SK-N-SH (cell line): ENCODE measurements around the gene TMX2. TPM values are rescaled to one million over a fixed set of nuclear protein-coding genes. Genes with fewer than 3 reads are reported as not detected.
A peak's percentile ranks its signal among the peaks of the same experiment; 100 is the strongest.

Source experiments
- CTCF ChIA-PET: fragments of 300-600, 350-600 bp; formaldehyde crosslinking; extraction: SDS; loops from one replicate; lab custom pipeline; 2021; lab: Yijun Ruan, JAX
- POLR2A ChIA-PET: fragments of 350-600 bp; sonication (Branson Sonifier 250); formaldehyde crosslinking; extraction: SDS; loops from one replicate; lab custom pipeline; 2020; ENCODE audit warnings: antibody characterized with exemption, inconsistent platforms; lab: Yijun Ruan, JAX
- DNase-seq: peaks from one replicate; pipeline ENCODE4 v3.0.0; 2012
- H2AFZ ChIP-seq: fragments of 200-600 bp; sonication (generic); 2 replicates; pipeline ENCODE4 v1.8.1; 2016; ENCODE audit warnings: antibody characterized with exemption, mild to moderate bottlenecking, low read depth
- H3F3A ChIP-seq: fragments of 200-600 bp; sonication (generic); replicated peaks from 2 replicates; pipeline ENCODE3; 2016; ENCODE audit warnings: antibody characterized with exemption, mild to moderate bottlenecking; ENCODE audit not compliant: insufficient read depth
- H3K27ac ChIP-seq, 2 experiments: fragments of 200-500 bp in 1 of 2; fragments of 200-600 bp in 1 of 2; sonication (Bioruptor generic) in 1 of 2; sonication (generic), shearing (Covaris generic) in 1 of 2; 2 replicates each; pipeline versions ENCODE4 v1.5.1 to v1.6.1; 2014 to 2016; ENCODE audit warnings: low read depth in 2 of 2, inconsistent platforms in 1 of 2, low read length in 1 of 2, mild to moderate bottlenecking in 1 of 2, mixed read lengths in 1 of 2
- H3K27me3 ChIP-seq: fragments of 200-600 bp; sonication (generic), shearing (Covaris generic); 2 replicates; pipeline ENCODE4 v1.6.1; 2016; ENCODE audit warnings: mixed run types; ENCODE audit not compliant: insufficient read depth
- H3K36me3 ChIP-seq, 2 experiments: fragments of 200-500 bp in 1 of 2; fragments of 200-600 bp in 1 of 2; sonication (Bioruptor generic) in 1 of 2; sonication (generic) in 1 of 2; replicated peaks in 1 of 2; 2 replicates each; pipeline versions ENCODE3 to v1.5.1; 2014 to 2016; ENCODE audit warnings: low read length in 1 of 2, mild to moderate bottlenecking in 1 of 2; ENCODE audit not compliant: insufficient read depth in 2 of 2, control insufficient read depth in 1 of 2
- H3K4me1 ChIP-seq, 2 experiments: fragments of 200-500 bp in 1 of 2; fragments of 200-600 bp in 1 of 2; sonication (Bioruptor generic) in 1 of 2; sonication (generic), shearing (Covaris generic) in 1 of 2; 2 replicates each; pipeline versions ENCODE4 v1.5.1 to v1.6.1; 2014 to 2016; ENCODE audit warnings: low read depth in 1 of 2, low read length in 1 of 2, mixed run types in 1 of 2; ENCODE audit not compliant: insufficient read depth in 2 of 2, control insufficient read depth in 1 of 2
- H3K4me2 ChIP-seq: fragments of 200-600 bp; sonication (generic), shearing (Covaris generic); 2 replicates; pipeline ENCODE4 v1.6.1; 2017; ENCODE audit warnings: mixed run types
- H3K4me3 ChIP-seq, 2 experiments: fragments of 200-500 bp in 1 of 2; fragments of 200-600 bp in 1 of 2; sonication (Bioruptor generic) in 1 of 2; sonication (generic), shearing (Covaris generic) in 1 of 2; 2 replicates each; pipeline versions ENCODE4 v1.5.1 to v1.8.1; 2014 to 2016; ENCODE audit warnings: low read depth in 2 of 2, inconsistent platforms in 1 of 2, low read length in 1 of 2, mild to moderate bottlenecking in 1 of 2, mixed read lengths in 1 of 2, moderate library complexity in 1 of 2
- H3K79me2 ChIP-seq: fragments of 200-600 bp; sonication (generic); 2 replicates; pipeline ENCODE4 v1.8.1; 2017; ENCODE audit warnings: mild to moderate bottlenecking; ENCODE audit not compliant: insufficient read depth
- H3K9ac ChIP-seq: fragments of 200-600 bp; sonication (generic); 2 replicates; pipeline ENCODE4 v1.6.1; 2017; ENCODE audit warnings: mixed run types
- H3K9me2 ChIP-seq: fragments of 200-600 bp; sonication (generic); 2 replicates; pipeline ENCODE4 v1.6.1; 2017; ENCODE audit warnings: mixed run types
- H3K9me3 ChIP-seq: fragments of 200-600 bp; sonication (generic); 2 replicates; pipeline ENCODE4 v1.6.1; 2017; ENCODE audit warnings: mixed run types, mild to moderate bottlenecking, moderate library complexity
- H4K20me1 ChIP-seq: fragments of 200-600 bp; sonication (generic); 2 replicates; pipeline ENCODE4 v1.6.1; 2017; ENCODE audit warnings: mild to moderate bottlenecking, mixed run types; ENCODE audit not compliant: insufficient read depth
- CTCF ChIP-seq: fragments of 200-600 bp; sonication (generic); IDR thresholded peaks from 2 replicates; pipeline ENCODE4 v1.6.1; 2017; ENCODE audit warnings: antibody characterized with exemption, mild to moderate bottlenecking, moderate library complexity
- EP300 ChIP-seq, 2 experiments: IDR thresholded peaks; 2 replicates each; pipeline versions ENCODE4 v1.4.0 to v1.6.1; 2012; ENCODE audit warnings: borderline replicate concordance in 1 of 2, low read depth in 1 of 2, low read length in 1 of 2
- EZH2phosphoT487 ChIP-seq: fragments of 200-600 bp; sonication (generic); IDR thresholded peaks from 2 replicates; pipeline ENCODE4 v1.6.1; 2017; ENCODE audit warnings: low read depth, mixed run types, mild to moderate bottlenecking, antibody characterized with exemption, moderate library complexity, borderline replicate concordance
- GABPA ChIP-seq: IDR thresholded peaks from 2 replicates; pipeline ENCODE4 v1.4.0; 2012; ENCODE audit warnings: low read depth, mild to moderate bottlenecking
- NRF1 ChIP-seq: IDR thresholded peaks from 2 replicates; pipeline ENCODE4 v1.6.1; 2012; ENCODE audit warnings: low read depth, mild to moderate bottlenecking, low read length
- POLR2AphosphoS5 ChIP-seq: IDR thresholded peaks from 2 replicates; pipeline ENCODE4 v1.6.1; 2012; ENCODE audit warnings: low read depth, low read length
- RAD21 ChIP-seq: IDR thresholded peaks from 2 replicates; pipeline ENCODE4 v1.6.1; 2012; ENCODE audit warnings: mild to moderate bottlenecking, low read length
- RCOR1 ChIP-seq: fragments of 150-350 bp; IDR thresholded peaks from 2 replicates; pipeline ENCODE4 v1.6.1; 2017; ENCODE audit warnings: antibody characterized with exemption, low read length
- SMC3 ChIP-seq: IDR thresholded peaks from 2 replicates; pipeline ENCODE4 v1.6.1; 2012; ENCODE audit warnings: low read depth, low read length, improper control_type of control experiment
- TEAD4 ChIP-seq: IDR thresholded peaks from 2 replicates; pipeline ENCODE4 v1.4.0; 2012; ENCODE audit warnings: mild to moderate bottlenecking, borderline replicate concordance; ENCODE audit not compliant: insufficient read depth
- WGBS: methylation state at CpG from one replicate; pipeline ENCODE4 v1.1.6; 2017; ENCODE audit warnings: low lambda C conversion rate; 5-methylcytosine and 5-hydroxymethylcytosine counted together
- polyA plus RNA-seq, 3 experiments: library from polyadenylated mRNA; depleted of rRNA; stranded (reverse); fragments of >200 nt; gene quantifications; 2 replicates each; pipeline ENCODE4 v1.2.3, GENCODE V29; 2012

Gene TMX2
- polyA plus RNA-seq, 1 of the 3 experiments (the other 2 are of a cell fraction) = 88.6 TPM

GRCh38 chr11:57662893-57663292 is 49.5 kb upstream of the TMX2 start:
- 77% methylated on average over 4 of the region's 4 CpGs for WGBS
- no peaks in the 10 kb centered on the region for H4K20me1 ChIP-seq
- no peaks in the 10 kb centered on the region for H3K27me3 ChIP-seq
- H3K79me2 ChIP-seq = peaks cover 33% of the 10 kb centered on the region
- no peak overlapping the region for H3K9ac ChIP-seq
- H3K9me3 ChIP-seq = no peaks in the 10 kb centered on the region
- H3K4me1 ChIP-seq = peaks cover 3 to 6% of the 10 kb centered on the region in 2 experiments; a peak in 3 of 4 replicates
- no peak overlapping the region for H2AFZ ChIP-seq
- no peak overlapping the region for H3K4me3 ChIP-seq
- no peak overlapping the region for H3K27ac ChIP-seq
- no peak for DNase-seq
- POLR2A ChIA-PET = no interaction called here
- H3K36me3 ChIP-seq = peaks cover 24 to 27% of the 10 kb centered on the region in 2 experiments
- H3F3A ChIP-seq = no peaks in the 10 kb centered on the region
- H3K9me2 ChIP-seq = no peaks in the 10 kb centered on the region
- CTCF ChIA-PET = interaction anchor here (0.9 to 1.6 kb wide), 3 partner anchors 19 to 138 kb away, joined by 3 to 7 read pairs (median 4); partner anchors contain the start of gene UBE2L6
- H3K4me2 ChIP-seq = no peak overlapping the region
- TF ChIP-seq CTCF (peak; percentile 22; the same call in 1 of the 2 replicates), RAD21 (peak; percentile 15; the same call in 1 of the 2 replicates), NRF1 (no peak)

GRCh38 chr11:57663975-57664374 is 48.4 kb upstream of the TMX2 start:
- no peaks in the 10 kb centered on the region for H3F3A ChIP-seq
- no peaks in the 10 kb centered on the region for H3K27me3 ChIP-seq
- no peak for DNase-seq
- 83% methylated on average over 9 of the region's 9 CpGs for WGBS
- ChIA-PET CTCF (interaction anchor here (3.8 kb wide), 1 partner anchor 95 kb away, joined by 12 read pairs; the partner anchor contains the start of gene UBE2L6), POLR2A (no interaction called here)
- no peak overlapping the region for H3K27ac ChIP-seq
- no peaks in the 10 kb centered on the region for H3K9me3 ChIP-seq
- peaks cover 3 to 6% of the 10 kb centered on the region in 2 experiments; a peak in 3 of 4 replicates for H3K4me1 ChIP-seq
- H3K9ac ChIP-seq = no peak overlapping the region
- H3K36me3 ChIP-seq = peaks cover 24 to 27% of the 10 kb centered on the region in 2 experiments
- H2AFZ ChIP-seq = no peak overlapping the region
- no peak for TF ChIP-seq TEAD4
- no peak for TF ChIP-seq EP300 (IDR thresholded peaks at IDR 0.05; ENCODE audit: borderline replicate concordance in 1 of 2, low read depth in 1 of 2, low read length in 1 of 2)
- TF ChIP-seq RCOR1 = no peak
- TF ChIP-seq SMC3 = no peak
- TF ChIP-seq POLR2AphosphoS5 = no peak
- TF ChIP-seq GABPA = no peak
- no peak for TF ChIP-seq EZH2phosphoT487
- no peaks in the 10 kb centered on the region for H3K9me2 ChIP-seq
- H4K20me1 ChIP-seq = no peaks in the 10 kb centered on the region
- H3K4me3 ChIP-seq = no peak overlapping the region
- H3K79me2 ChIP-seq = peaks cover 33% of the 10 kb centered on the region
- no peak overlapping the region for H3K4me2 ChIP-seq
